WERI-Rb-1 (cell line): Measurements from ENCODE around the gene DUSP6.

Source experiments
- DNase-seq: peaks from one replicate; pipeline ENCODE4 v3.0.0-alpha.2; 2020
- H3K27ac ChIP-seq: fragments of 250-450 bp; sonication (Bioruptor Pico); 2 replicates; pipeline ENCODE4 v1.5.1; 2020; ENCODE audit warnings: mild to moderate bottlenecking, moderate library complexity
- H3K27me3 ChIP-seq: fragments of 250-450 bp; sonication (Bioruptor Pico); 2 replicates; pipeline ENCODE4 v1.5.1; 2021; ENCODE audit warnings: mild to moderate bottlenecking, low read depth, moderate library complexity; ENCODE audit not compliant: insufficient read depth, severe bottlenecking
- H3K36me3 ChIP-seq: fragments of 250-450 bp; sonication (Bioruptor Pico); 2 replicates; pipeline ENCODE4 v1.5.1; 2020; ENCODE audit warnings: mild to moderate bottlenecking, moderate library complexity
- H3K4me3 ChIP-seq: 2 replicates; pipeline ENCODE4 v1.5.1; 2011; ENCODE audit warnings: low read depth, mild to moderate bottlenecking, control low read depth, low read length
- H3K9me3 ChIP-seq: fragments of 250-450 bp; sonication (Bioruptor Pico); 2 replicates; pipeline ENCODE4 v1.5.1; 2021; ENCODE audit warnings: mild to moderate bottlenecking, moderate library complexity; ENCODE audit not compliant: severe bottlenecking
- TF ChIP-seq, protein P1 (sequence below): IDR thresholded peaks from 2 replicates; pipeline ENCODE4 v1.5.1; 2011; ENCODE audit warnings: low read depth, mild to moderate bottlenecking, control low read depth, inconsistent platforms, low read length

Gene DUSP6

DNA sequence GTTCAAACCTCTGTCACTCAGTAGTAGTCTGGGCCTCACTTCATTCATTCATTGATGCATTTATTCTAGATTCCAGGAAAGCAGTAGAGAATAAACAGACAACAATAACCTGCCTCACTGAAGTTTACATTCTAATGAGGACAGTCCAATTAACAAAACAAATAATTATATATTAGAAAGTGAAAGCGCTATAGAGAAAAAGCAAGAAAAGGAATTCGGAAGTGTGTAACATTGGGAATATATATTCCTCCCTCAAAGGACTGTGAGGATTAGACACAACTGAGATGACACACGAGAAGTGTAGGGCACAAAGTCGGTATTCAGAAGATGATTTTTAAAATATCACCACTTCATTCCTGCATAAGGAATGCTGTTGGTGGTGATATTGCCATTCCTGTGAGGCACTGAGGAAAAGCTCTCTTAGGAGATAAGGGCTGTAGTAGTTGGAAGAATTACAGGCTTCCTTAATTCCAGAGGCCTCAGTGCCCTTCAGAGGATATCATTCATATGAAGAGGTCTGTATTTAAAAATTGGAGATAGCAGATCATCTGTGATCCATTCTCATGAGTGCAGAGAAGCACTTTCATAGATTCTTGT is 3.9 kb upstream of the DUSP6 start:
- Histone ChIP-seq H3K27me3 (peaks cover 1% of the 10 kb centered on the region), H3K4me3 (no peak overlapping the region), H3K36me3 (no peaks in the 10 kb centered on the region), H3K9me3 (no peaks in the 10 kb centered on the region), H3K27ac (no peak overlapping the region)
- TF ChIP-seq, protein P1, sequence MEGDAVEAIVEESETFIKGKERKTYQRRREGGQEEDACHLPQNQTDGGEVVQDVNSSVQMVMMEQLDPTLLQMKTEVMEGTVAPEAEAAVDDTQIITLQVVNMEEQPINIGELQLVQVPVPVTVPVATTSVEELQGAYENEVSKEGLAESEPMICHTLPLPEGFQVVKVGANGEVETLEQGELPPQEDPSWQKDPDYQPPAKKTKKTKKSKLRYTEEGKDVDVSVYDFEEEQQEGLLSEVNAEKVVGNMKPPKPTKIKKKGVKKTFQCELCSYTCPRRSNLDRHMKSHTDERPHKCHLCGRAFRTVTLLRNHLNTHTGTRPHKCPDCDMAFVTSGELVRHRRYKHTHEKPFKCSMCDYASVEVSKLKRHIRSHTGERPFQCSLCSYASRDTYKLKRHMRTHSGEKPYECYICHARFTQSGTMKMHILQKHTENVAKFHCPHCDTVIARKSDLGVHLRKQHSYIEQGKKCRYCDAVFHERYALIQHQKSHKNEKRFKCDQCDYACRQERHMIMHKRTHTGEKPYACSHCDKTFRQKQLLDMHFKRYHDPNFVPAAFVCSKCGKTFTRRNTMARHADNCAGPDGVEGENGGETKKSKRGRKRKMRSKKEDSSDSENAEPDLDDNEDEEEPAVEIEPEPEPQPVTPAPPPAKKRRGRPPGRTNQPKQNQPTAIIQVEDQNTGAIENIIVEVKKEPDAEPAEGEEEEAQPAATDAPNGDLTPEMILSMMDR = no peak
- DNase-seq = no peak

DNA sequence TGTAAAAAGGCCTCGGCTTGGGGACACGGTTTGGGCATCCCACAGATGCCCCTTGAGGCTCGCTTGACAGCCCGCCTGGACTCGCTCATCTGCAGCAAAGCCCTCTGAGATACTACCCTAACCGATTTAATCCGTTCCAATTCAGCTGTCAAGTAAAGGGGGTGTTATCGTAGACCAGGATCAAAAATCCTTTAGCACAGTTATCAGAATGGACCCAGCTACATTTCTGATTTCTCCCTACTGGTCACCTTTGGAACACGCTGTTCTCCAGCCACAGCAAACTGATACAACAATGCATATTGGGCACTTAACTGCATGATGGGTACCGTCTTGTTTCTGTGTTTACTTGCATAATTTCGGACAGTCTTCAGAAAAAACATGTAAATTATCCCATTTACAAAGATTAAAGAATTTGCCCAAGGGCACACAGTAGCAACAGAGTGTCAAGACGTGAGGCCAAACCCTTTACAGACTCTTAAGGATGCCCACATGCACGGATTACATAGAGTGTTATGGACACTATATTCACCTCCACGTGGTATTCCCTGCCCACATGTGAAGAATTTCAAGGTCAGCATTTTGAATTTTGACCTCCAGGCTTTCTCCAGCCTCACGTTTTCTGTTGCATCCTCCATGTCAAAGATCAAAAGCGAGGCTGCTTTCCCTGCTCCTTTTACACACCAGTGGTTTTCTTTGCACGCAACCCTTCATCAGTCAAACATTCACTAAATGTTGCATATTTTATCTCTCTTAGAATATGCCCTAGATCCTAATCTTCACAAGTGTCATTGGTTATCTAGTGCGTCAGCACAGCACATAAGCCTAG is 3.2 kb upstream of the DUSP6 start:
- peaks cover 7% of the 10 kb centered on the region for H3K27me3 ChIP-seq
- H3K27ac ChIP-seq = no peak overlapping the region
- H3K36me3 ChIP-seq = no peaks in the 10 kb centered on the region
- H3K9me3 ChIP-seq = no peaks in the 10 kb centered on the region
- TF ChIP-seq, protein P1 = no peak
- no peak overlapping the region for H3K4me3 ChIP-seq
- DNase-seq = no peak

- TF ChIP-seq, protein P1 = no peak
- Histone ChIP-seq H3K27ac (peak overlapping the region; percentile 76), H3K36me3 (no peaks in the 10 kb centered on the region), H3K27me3 (peaks cover 7% of the 10 kb centered on the region), H3K4me3 (peak overlapping the region; percentile 77), H3K9me3 (no peaks in the 10 kb centered on the region)
- no peak for DNase-seq
Observed at GRCh38 chr12:89354612-89355067, 2.3 kb upstream of the DUSP6 start.

GRCh38 chr12:89353823-89354611 is 1.7 kb upstream of the DUSP6 start:
- Histone ChIP-seq H3K36me3 (no peaks in the 10 kb centered on the region), H3K27me3 (peaks cover 7% of the 10 kb centered on the region), H3K4me3 (peak overlapping the region; percentile 77), H3K27ac (peak overlapping the region; percentile 76), H3K9me3 (no peaks in the 10 kb centered on the region)
- TF ChIP-seq, protein P1 = no peak
- peak; percentile 74 for DNase-seq

- Histone ChIP-seq H3K27ac (peak overlapping the region; percentile 76), H3K27me3 (peaks cover 7% of the 10 kb centered on the region), H3K9me3 (no peaks in the 10 kb centered on the region), H3K36me3 (no peaks in the 10 kb centered on the region), H3K4me3 (peak overlapping the region; percentile 77)
- TF ChIP-seq, protein P1 = no peak
- DNase-seq = peak; percentile 77
Observed at GRCh38 chr12:89353188-89353822, 1.0 kb upstream of the DUSP6 start.
